ENCODE measurements around the gene CD4. TPM values are rescaled to one million over a fixed set of nuclear protein-coding genes. Genes with fewer than 3 reads are reported as not detected.

Gene CD4
- total RNA-seq, 6 donors from 2014 or later, result 10.5 to 86.6 (median 35.6) TPM

DNA sequence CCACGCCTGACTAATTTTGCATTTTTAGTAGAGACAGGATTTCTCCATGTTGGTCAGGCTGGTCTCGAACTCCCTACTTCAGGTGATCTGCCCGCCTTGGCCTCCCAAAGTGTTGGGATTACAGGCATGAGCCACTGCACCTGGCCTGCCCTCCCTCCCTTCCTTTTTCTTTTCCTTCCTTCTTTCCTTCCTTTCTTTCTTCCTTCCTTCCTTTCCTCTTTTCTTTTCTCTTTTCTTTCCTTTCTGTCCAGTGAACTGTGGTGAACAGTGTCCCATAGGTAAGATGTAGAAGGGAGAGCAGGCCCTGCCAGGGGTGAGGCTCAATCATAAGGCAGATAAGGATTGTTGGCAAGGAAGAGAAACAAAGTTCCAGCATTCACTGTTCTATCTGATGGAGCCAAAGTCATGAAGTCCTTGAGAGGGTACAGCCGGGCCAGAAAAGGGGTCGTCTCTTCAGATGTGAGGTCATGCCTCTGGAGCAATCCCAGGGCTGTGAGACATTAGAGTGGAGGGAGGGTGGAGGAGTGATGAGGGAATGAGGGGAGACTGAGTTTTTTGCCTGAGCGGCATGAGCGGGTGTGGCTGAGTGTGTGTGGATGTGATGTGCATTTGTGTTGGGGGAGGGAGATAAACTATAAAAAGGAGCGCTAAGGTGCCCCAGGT is 32.2 kb upstream of the CD4 start:
- Histone ChIP-seq H3K4me1 (peaks cover 7 to 16% (median 10%) of the 10 kb centered on the region in 4 donors), H3K27ac (no peak overlapping the region), H3K4me3 (no peak overlapping the region), H3K36me3 (no peaks in the 10 kb centered on the region), H3K9me3 (no peaks in the 10 kb centered on the region), H3K27me3 (no peaks in the 10 kb centered on the region)
- TF ChIP-seq EP300 (IDR thresholded peaks at IDR 0.05) (no peak), CTCF (IDR thresholded peaks at IDR 0.05) (no peak), POLR2AphosphoS5 (IDR thresholded peaks at IDR 0.05) (no peak), POLR2A (IDR thresholded peaks at IDR 0.05) (no peak)
- 76 to 85% methylated on average over 8 of the region's 8 CpGs for WGBS, 2 donors
- DNase-seq (no peak), ATAC-seq (ENCODE audit: low FRiP score in 2 of 2) (no peak)

DNA sequence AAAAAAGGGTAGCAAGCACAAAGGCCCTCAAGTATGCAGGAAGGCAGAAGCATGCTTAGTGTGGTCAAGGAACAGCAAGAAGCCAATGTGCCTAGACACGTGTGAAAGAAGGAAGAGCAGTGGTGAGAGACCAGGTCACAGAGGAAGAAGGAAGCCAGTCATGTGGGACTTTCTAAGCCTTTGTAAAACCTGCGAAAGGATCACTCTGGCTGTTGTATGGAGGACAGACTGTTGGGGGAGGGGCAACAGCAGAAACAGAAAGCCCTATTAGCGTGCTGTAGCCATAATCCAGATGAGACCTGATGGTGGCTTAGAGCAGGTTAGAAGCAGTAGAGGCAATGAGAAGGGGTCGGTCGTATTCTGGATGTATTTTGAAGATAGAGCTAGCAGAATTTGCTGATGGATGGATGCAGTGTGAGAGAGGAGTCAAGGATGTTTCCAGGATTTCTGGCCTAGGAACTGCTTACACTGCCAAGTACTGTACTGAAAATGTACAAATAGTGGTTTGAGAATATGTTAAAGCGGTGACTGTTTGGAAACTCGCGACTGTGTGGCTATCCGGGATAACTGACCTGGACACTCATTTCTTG is 30.7 kb upstream of the CD4 start:
- Histone ChIP-seq H3K27ac (no peak overlapping the region), H3K4me3 (no peak overlapping the region), H3K9me3 (no peaks in the 10 kb centered on the region), H3K4me1 (peaks cover 8 to 14% (median 13%) of the 10 kb centered on the region in 4 donors), H3K27me3 (no peaks in the 10 kb centered on the region), H3K36me3 (no peaks in the 10 kb centered on the region)
- no peak for ATAC-seq (ENCODE audit: low FRiP score in 2 of 2)
- no peak for DNase-seq
- no peak for TF ChIP-seq CTCF (IDR thresholded peaks at IDR 0.05)
- no peak for TF ChIP-seq EP300 (IDR thresholded peaks at IDR 0.05)
- TF ChIP-seq POLR2AphosphoS5 (IDR thresholded peaks at IDR 0.05), result no peak
- TF ChIP-seq POLR2A (IDR thresholded peaks at IDR 0.05), result no peak
- WGBS, 2 donors, result 77% methylated on average over 9 of the region's 9 CpGs

DNA sequence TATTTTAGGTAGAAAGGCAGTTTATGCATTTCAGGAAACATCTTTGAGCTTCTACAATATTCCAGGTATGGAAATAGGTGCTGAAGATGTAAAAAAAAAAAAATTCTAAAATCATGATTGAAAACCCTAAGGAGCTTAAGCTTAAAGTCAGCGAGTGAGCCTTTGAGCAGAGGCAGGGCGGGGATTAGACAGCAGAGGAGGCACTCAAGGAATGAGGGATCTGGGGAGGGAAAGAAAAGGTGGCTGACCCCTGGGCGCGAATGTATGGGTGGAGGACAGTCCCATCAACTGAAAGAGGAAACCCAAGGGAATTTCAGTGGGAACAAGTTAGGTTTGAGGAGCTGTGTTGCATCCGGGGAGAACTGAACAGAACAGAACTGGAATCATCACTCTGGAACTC is 29.6 kb upstream of the CD4 start:
- H3K27me3 ChIP-seq, result no peaks in the 10 kb centered on the region
- 79 to 82% methylated on average over 5 of the region's 5 CpGs for WGBS, 2 donors
- no peaks in the 10 kb centered on the region for H3K36me3 ChIP-seq
- peaks cover 13 to 17% (median 15%) of the 10 kb centered on the region in 4 donors for H3K4me1 ChIP-seq
- H3K4me3 ChIP-seq, result no peak overlapping the region
- H3K27ac ChIP-seq, result no peak overlapping the region
- no peak for ATAC-seq (ENCODE audit: low FRiP score in 2 of 2)
- no peak for DNase-seq
- TF ChIP-seq EP300 (IDR thresholded peaks at IDR 0.05) (no peak), POLR2AphosphoS5 (IDR thresholded peaks at IDR 0.05) (no peak), CTCF (IDR thresholded peaks at IDR 0.05) (no peak), POLR2A (IDR thresholded peaks at IDR 0.05) (no peak)
- no peaks in the 10 kb centered on the region for H3K9me3 ChIP-seq

- Histone ChIP-seq H3K4me1 (peaks cover 36 to 40% (median 38%) of the 10 kb centered on the region in 4 donors), H3K27ac (peak overlapping the region; percentile 85 to 99 (median 86)), H3K27me3 (no peaks in the 10 kb centered on the region), H3K36me3 (no peaks in the 10 kb centered on the region), H3K9me3 (no peaks in the 10 kb centered on the region), H3K4me3 (peak overlapping the region in 2 of 4 donors; percentile 26 to 29)
- no peak for ATAC-seq (ENCODE audit: low FRiP score in 2 of 2)
- TF ChIP-seq CTCF (IDR thresholded peaks at IDR 0.05) (no peak), POLR2AphosphoS5 (IDR thresholded peaks at IDR 0.05) (no peak), EP300 (IDR thresholded peaks at IDR 0.05) (no peak), POLR2A (IDR thresholded peaks at IDR 0.05) (no peak)
- 70 to 72% methylated on average over 4 of the region's 4 CpGs for WGBS, 2 donors
- DNase-seq, result no peak
These were observed 25.9 kb upstream of the CD4 start for GRCh38 chr12:6763380-6763779.

All from upper lobe of left lung (tissue), 6 donors.